Measurements from ENCODE around the gene TENM4.

The TENM4 gene

GRCh38 chr11:79371152-79371551 lies 69.7 kb downstream of the TENM4 start:
- no peak overlapping the region for H3K27ac ChIP-seq (ENCODE audit: low read length)
- peaks cover 3% of the 10 kb centered on the region for H3K27me3 ChIP-seq (ENCODE audit: insufficient read depth, low read length, poor library complexity)
- no peaks in the 10 kb centered on the region for H3K79me2 ChIP-seq (ENCODE audit: insufficient read depth, low read length)
- H3K9ac ChIP-seq (ENCODE audit: low read depth, low read length) = no peak overlapping the region
- no peak for ATAC-seq (ENCODE audit: insufficient read depth, low read depth)
- no peak for DNase-seq
- H4K20me1 ChIP-seq (ENCODE audit: insufficient read depth, low read length) = no peaks in the 10 kb centered on the region
- TF ChIP-seq CTCF (IDR thresholded peaks at IDR 0.05; ENCODE audit: borderline replicate concordance, extremely low read depth, low read length, poor library complexity, severe bottlenecking) (no peak), EZH2 (IDR thresholded peaks at IDR 0.05; ENCODE audit: borderline replicate concordance, low read depth, low read length, severe bottlenecking) (no peak)
- H3K4me1 ChIP-seq (ENCODE audit: insufficient read depth, low read length) = no peaks in the 10 kb centered on the region
- no peak overlapping the region for H2AFZ ChIP-seq (ENCODE audit: low read depth, low read length)
- H3K36me3 ChIP-seq (ENCODE audit: insufficient read depth, low read length) = no peaks in the 10 kb centered on the region
- H3K9me3 ChIP-seq (ENCODE audit: insufficient read depth, low read length, severe bottlenecking) = no peaks in the 10 kb centered on the region
- H3K4me2 ChIP-seq (ENCODE audit: insufficient read depth, low read length) = no peak overlapping the region
- no peak overlapping the region for H3K4me3 ChIP-seq (ENCODE audit: low read depth in 1 of 2, low read length in 2 of 2)

GRCh38 chr11:79369055-79369454 lies 71.8 kb downstream of the TENM4 start:
- Histone ChIP-seq H3K79me2 (ENCODE audit: insufficient read depth, low read length) (no peaks in the 10 kb centered on the region), H3K27me3 (ENCODE audit: insufficient read depth, low read length, poor library complexity) (no peaks in the 10 kb centered on the region), H2AFZ (ENCODE audit: low read depth, low read length) (no peak overlapping the region), H3K4me1 (ENCODE audit: insufficient read depth, low read length) (no peaks in the 10 kb centered on the region), H3K27ac (ENCODE audit: low read length) (no peak overlapping the region), H4K20me1 (ENCODE audit: insufficient read depth, low read length) (no peaks in the 10 kb centered on the region), H3K36me3 (ENCODE audit: insufficient read depth, low read length) (no peaks in the 10 kb centered on the region), H3K9me3 (ENCODE audit: insufficient read depth, low read length, severe bottlenecking) (no peaks in the 10 kb centered on the region), H3K4me3 (ENCODE audit: low read depth in 1 of 2, low read length in 2 of 2) (no peak overlapping the region), H3K4me2 (ENCODE audit: insufficient read depth, low read length) (no peak overlapping the region), H3K9ac (ENCODE audit: low read depth, low read length) (no peak overlapping the region)
- DNase-seq (no peak), ATAC-seq (ENCODE audit: insufficient read depth, low read depth) (no peak)
- TF ChIP-seq CTCF (IDR thresholded peaks at IDR 0.05; ENCODE audit: borderline replicate concordance, extremely low read depth, low read length, poor library complexity, severe bottlenecking) = no peak
- TF ChIP-seq EZH2 (IDR thresholded peaks at IDR 0.05; ENCODE audit: borderline replicate concordance, low read depth, low read length, severe bottlenecking) = no peak

- no peak overlapping the region for H3K27ac ChIP-seq (ENCODE audit: low read length)
- TF ChIP-seq CTCF (IDR thresholded peaks at IDR 0.05; ENCODE audit: borderline replicate concordance, extremely low read depth, low read length, poor library complexity, severe bottlenecking) (no peak), EZH2 (IDR thresholded peaks at IDR 0.05; ENCODE audit: borderline replicate concordance, low read depth, low read length, severe bottlenecking) (no peak)
Measured at GRCh38 chr11:79367844-79368243, 73.0 kb downstream of the TENM4 start.

GRCh38 chr11:79366218-79366617 lies 74.6 kb downstream of the TENM4 start:
- H3K4me2 ChIP-seq (ENCODE audit: insufficient read depth, low read length) = no peak overlapping the region
- no peaks in the 10 kb centered on the region for H3K27me3 ChIP-seq (ENCODE audit: insufficient read depth, low read length, poor library complexity)
- no peak overlapping the region for H3K4me3 ChIP-seq (ENCODE audit: low read depth in 1 of 2, low read length in 2 of 2)
- ATAC-seq (ENCODE audit: insufficient read depth, low read depth) (no peak), DNase-seq (no peak)
- H3K4me1 ChIP-seq (ENCODE audit: insufficient read depth, low read length) = no peaks in the 10 kb centered on the region
- H3K79me2 ChIP-seq (ENCODE audit: insufficient read depth, low read length) = no peaks in the 10 kb centered on the region
- no peak overlapping the region for H3K27ac ChIP-seq (ENCODE audit: low read length)
- H2AFZ ChIP-seq (ENCODE audit: low read depth, low read length) = no peak overlapping the region
- no peaks in the 10 kb centered on the region for H4K20me1 ChIP-seq (ENCODE audit: insufficient read depth, low read length)
- TF ChIP-seq CTCF (IDR thresholded peaks at IDR 0.05; ENCODE audit: borderline replicate concordance, extremely low read depth, low read length, poor library complexity, severe bottlenecking) (no peak), EZH2 (IDR thresholded peaks at IDR 0.05; ENCODE audit: borderline replicate concordance, low read depth, low read length, severe bottlenecking) (no peak)
- no peaks in the 10 kb centered on the region for H3K36me3 ChIP-seq (ENCODE audit: insufficient read depth, low read length)
- H3K9me3 ChIP-seq (ENCODE audit: insufficient read depth, low read length, severe bottlenecking) = no peaks in the 10 kb centered on the region
- H3K9ac ChIP-seq (ENCODE audit: low read depth, low read length) = no peak overlapping the region

More at GRCh38 chr11:79367844-79368243, 73.0 kb downstream of the TENM4 start:
- Histone ChIP-seq H3K9me3 (ENCODE audit: insufficient read depth, low read length, severe bottlenecking) (no peaks in the 10 kb centered on the region), H3K9ac (ENCODE audit: low read depth, low read length) (no peak overlapping the region), H3K79me2 (ENCODE audit: insufficient read depth, low read length) (no peaks in the 10 kb centered on the region), H3K4me3 (ENCODE audit: low read depth in 1 of 2, low read length in 2 of 2) (no peak overlapping the region), H3K4me2 (ENCODE audit: insufficient read depth, low read length) (no peak overlapping the region), H3K27me3 (ENCODE audit: insufficient read depth, low read length, poor library complexity) (no peaks in the 10 kb centered on the region), H3K36me3 (ENCODE audit: insufficient read depth, low read length) (no peaks in the 10 kb centered on the region), H2AFZ (ENCODE audit: low read depth, low read length) (no peak overlapping the region), H3K4me1 (ENCODE audit: insufficient read depth, low read length) (no peaks in the 10 kb centered on the region), H4K20me1 (ENCODE audit: insufficient read depth, low read length) (no peaks in the 10 kb centered on the region)
- no peak for ATAC-seq (ENCODE audit: insufficient read depth, low read depth)
- DNase-seq = no peak

Measured in DND-41 (cell line).